Measurements from ENCODE around the gene ZBTB12. TPM values are rescaled to one million over a fixed set of nuclear protein-coding genes. Genes with fewer than 3 reads are reported as not detected.

Gene ZBTB12
- total and polyA plus RNA-seq, 2 of the 13 experiments (the other 11 are each of a cell fraction or from before 2014, with no cell fraction given) = 4.8 to 6.0 TPM

DNA sequence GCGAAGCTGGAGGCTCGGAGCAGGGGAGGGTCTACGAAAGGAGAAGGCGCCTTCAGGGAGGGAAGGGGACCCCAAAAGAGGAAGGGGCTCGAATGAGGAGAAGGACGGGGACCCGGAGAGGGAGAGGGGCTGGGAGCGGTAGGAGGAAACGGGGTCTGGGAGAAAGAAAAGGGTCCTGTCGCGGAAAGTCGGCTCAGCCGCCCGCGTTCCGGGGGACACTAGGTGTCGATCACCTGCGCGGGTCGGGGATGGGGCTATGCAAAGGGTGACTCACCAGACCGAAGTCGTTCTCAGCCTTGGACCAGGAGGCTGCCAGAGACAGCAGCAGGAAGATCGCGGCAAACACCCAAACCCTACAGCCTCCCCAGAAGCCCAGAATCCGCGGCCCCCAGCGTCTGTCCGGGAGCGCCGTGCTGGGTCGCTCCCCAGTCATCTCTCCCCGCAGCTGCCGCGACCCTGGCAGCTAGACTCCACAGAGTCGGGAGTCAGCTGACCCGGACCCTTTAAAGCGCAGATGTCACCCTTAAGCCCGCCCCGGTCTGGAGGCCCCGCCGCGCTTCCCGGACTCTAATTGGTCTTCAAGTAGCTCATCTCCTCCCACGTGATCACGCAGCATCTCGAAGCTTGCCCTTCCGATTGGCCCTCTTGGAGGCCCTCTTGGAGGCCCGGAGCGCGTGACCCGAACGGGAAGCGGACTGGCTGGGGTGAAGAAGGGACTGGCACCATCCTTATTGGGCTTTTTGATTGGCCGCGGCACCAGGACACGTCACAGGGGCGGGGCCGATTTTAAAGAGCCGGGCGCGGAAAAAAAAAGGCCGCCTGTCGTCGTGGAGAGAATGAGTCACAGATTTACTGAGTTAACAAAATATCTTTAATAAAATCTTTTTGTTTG lies 39.3 kb downstream of the ZBTB12 start, which contains the start of gene NEU1 (continued):
- TF ChIP-seq ZNF142 (CRISPR knock-in tag; IDR thresholded peaks at IDR 0.05) (peak; percentile 56; the same call in 1 of the 2 replicates), ZBTB46 (CRISPR knock-in tag; IDR thresholded peaks at IDR 0.05; ENCODE audit: borderline replicate concordance) (no peak), FOXM1 (CRISPR knock-in tag; IDR thresholded peaks at IDR 0.05) (no peak), ZC3H4 (CRISPR knock-in tag; IDR thresholded peaks at IDR 0.05; ENCODE audit: borderline replicate concordance) (no peak), EEA1 (CRISPR knock-in tag; IDR thresholded peaks at IDR 0.05; ENCODE audit: borderline replicate concordance) (peak; percentile 94), MIXL1 (CRISPR knock-in tag; IDR thresholded peaks at IDR 0.05) (peak; percentile 88), SMAD3 (CRISPR knock-in tag; IDR thresholded peaks at IDR 0.05) (peak; percentile 81), ZNF766 (CRISPR knock-in tag; IDR thresholded peaks at IDR 0.05; ENCODE audit: borderline replicate concordance) (peak; percentile 89), USF2 (IDR thresholded peaks at IDR 0.05; ENCODE audit: low read depth, low read length) (peak; percentile 96), USF2 (CRISPR knock-in tag; IDR thresholded peaks at IDR 0.05; ENCODE audit: borderline replicate concordance) (peak; percentile 99; the same call in 1 of the 2 replicates), HNF4G (IDR thresholded peaks at IDR 0.05; ENCODE audit: borderline replicate concordance, low read depth, low read length) (peak; percentile 48; the same call in 1 of the 2 replicates), HNF4G (CRISPR knock-in tag; IDR thresholded peaks at IDR 0.05; ENCODE audit: borderline replicate concordance, low read depth) (peak; percentile 63; the same call in 1 of the 2 replicates), ATM (IDR thresholded peaks at IDR 0.05; ENCODE audit: borderline replicate concordance) (no peak), ZNF644 (CRISPR knock-in tag; IDR thresholded peaks at IDR 0.05; ENCODE audit: low read depth) (no peak; the same call in 1 of the 2 replicates), IRF2 (CRISPR knock-in tag; IDR thresholded peaks at IDR 0.05) (peak; percentile 32; the same call in 1 of the 2 replicates), SATB2 (CRISPR knock-in tag; IDR thresholded peaks at IDR 0.05) (no peak; the same call in 1 of the 2 replicates)
- TF ChIP-seq, protein P1, sequence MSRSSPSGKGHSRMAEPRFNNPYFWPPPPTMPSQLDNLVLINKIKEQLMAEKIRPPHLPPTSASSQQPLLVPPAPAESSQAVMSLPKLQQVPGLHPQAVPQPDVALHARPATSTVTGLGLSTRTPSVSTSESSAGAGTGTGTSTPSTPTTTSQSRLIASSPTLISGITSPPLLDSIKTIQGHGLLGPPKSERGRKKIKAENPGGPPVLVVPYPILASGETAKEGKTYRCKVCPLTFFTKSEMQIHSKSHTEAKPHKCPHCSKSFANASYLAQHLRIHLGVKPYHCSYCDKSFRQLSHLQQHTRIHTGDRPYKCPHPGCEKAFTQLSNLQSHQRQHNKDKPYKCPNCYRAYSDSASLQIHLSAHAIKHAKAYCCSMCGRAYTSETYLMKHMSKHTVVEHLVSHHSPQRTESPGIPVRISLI (CRISPR knock-in tag; IDR thresholded peaks at IDR 0.05; ENCODE audit: borderline replicate concordance) = no peak; the same call in 1 of the 2 replicates

Data from HepG2 (cell line).